HCT116 (cell line): ENCODE data around the gene FLVCR1.

ENCODE experiments used
- ATF3 ChIP-seq: IDR thresholded peaks from 2 replicates; pipeline ENCODE4 v1.6.1; 2012
- CEBPB ChIP-seq: IDR thresholded peaks from 2 replicates; pipeline ENCODE4 v1.6.1; 2012; ENCODE audit warnings: low read depth
- EZH2 ChIP-seq: fragments of 200-600 bp; sonication (generic); IDR thresholded peaks from 2 replicates; pipeline ENCODE4 v1.6.1; 2017; ENCODE audit warnings: antibody characterized with exemption, mixed run types
- EZH2phosphoT487 ChIP-seq: fragments of 200-600 bp; IDR thresholded peaks from 2 replicates; pipeline ENCODE4 v1.6.1; 2018; ENCODE audit warnings: antibody characterized with exemption, borderline replicate concordance
- POLR2A ChIP-seq: IDR thresholded peaks from 2 replicates; pipeline ENCODE4 v1.7.0; 2011; ENCODE audit warnings: borderline replicate concordance; ENCODE audit not compliant: insufficient read depth, insufficient read length; ENCODE audit errors: extremely low read depth
- POLR2AphosphoS5 ChIP-seq: IDR thresholded peaks from 2 replicates; pipeline ENCODE4 v1.6.1; 2011; ENCODE audit warnings: mild to moderate bottlenecking, low read depth, low read length, moderate library complexity
- RAD21 ChIP-seq: IDR thresholded peaks from 2 replicates; pipeline ENCODE4 v1.6.1; 2012; ENCODE audit warnings: low read depth, mild to moderate bottlenecking
- REST ChIP-seq: IDR thresholded peaks from 2 replicates; pipeline ENCODE4 v1.6.1; 2012; ENCODE audit warnings: low read depth
- SIN3A ChIP-seq: IDR thresholded peaks from 2 replicates; pipeline ENCODE4 v1.6.1; 2012; ENCODE audit warnings: low read depth
- SP1 ChIP-seq: IDR thresholded peaks from 2 replicates; pipeline ENCODE4 v1.6.1; 2012; ENCODE audit warnings: low read depth
- SRF ChIP-seq: IDR thresholded peaks from 2 replicates; pipeline ENCODE4 v1.6.1; 2012; ENCODE audit warnings: low read depth
- ZBTB33 ChIP-seq: IDR thresholded peaks from 2 replicates; pipeline ENCODE4 v1.6.1; 2011; ENCODE audit warnings: mild to moderate bottlenecking, low read length, moderate library complexity; ENCODE audit not compliant: insufficient replicate concordance; ENCODE audit errors: extremely low read depth
- TF ChIP-seq, protein P1 (sequence below), 3 experiments: fragments of 200-600 bp in 1 of 3; sonication (generic) in 1 of 3; IDR thresholded peaks in 2 of 3; conservative IDR thresholded peaks in 1 of 3; 2 replicates each; pipeline ENCODE4 v1.5.1; 2012 to 2017; ENCODE audit warnings: low read depth in 2 of 3, low read length in 2 of 3, antibody characterized with exemption in 1 of 3, borderline replicate concordance in 1 of 3, control low read depth in 1 of 3, mild to moderate bottlenecking in 1 of 3, mixed read lengths in 1 of 3, mixed run types in 1 of 3, moderate library complexity in 1 of 3; ENCODE audit not compliant: insufficient read depth in 1 of 3
- TF ChIP-seq, protein P2 (sequence below): IDR thresholded peaks from 2 replicates; pipeline ENCODE4 v1.6.1; 2012

GRCh38 chr1:212852105-212852688 lies 5.9 kb upstream of the FLVCR1 start:
- TF ChIP-seq, protein P1, sequence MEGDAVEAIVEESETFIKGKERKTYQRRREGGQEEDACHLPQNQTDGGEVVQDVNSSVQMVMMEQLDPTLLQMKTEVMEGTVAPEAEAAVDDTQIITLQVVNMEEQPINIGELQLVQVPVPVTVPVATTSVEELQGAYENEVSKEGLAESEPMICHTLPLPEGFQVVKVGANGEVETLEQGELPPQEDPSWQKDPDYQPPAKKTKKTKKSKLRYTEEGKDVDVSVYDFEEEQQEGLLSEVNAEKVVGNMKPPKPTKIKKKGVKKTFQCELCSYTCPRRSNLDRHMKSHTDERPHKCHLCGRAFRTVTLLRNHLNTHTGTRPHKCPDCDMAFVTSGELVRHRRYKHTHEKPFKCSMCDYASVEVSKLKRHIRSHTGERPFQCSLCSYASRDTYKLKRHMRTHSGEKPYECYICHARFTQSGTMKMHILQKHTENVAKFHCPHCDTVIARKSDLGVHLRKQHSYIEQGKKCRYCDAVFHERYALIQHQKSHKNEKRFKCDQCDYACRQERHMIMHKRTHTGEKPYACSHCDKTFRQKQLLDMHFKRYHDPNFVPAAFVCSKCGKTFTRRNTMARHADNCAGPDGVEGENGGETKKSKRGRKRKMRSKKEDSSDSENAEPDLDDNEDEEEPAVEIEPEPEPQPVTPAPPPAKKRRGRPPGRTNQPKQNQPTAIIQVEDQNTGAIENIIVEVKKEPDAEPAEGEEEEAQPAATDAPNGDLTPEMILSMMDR (IDR thresholded peaks at IDR 0.05 in 2 of 3, conservative IDR thresholded peaks at IDR 0.05 in 1 of 3; ENCODE audit: borderline replicate concordance in 1 of 3, insufficient read depth in 1 of 3, low read depth in 2 of 3, low read length in 2 of 3), result no peak
- TF ChIP-seq SIN3A, result no peak
- TF ChIP-seq REST, result no peak
- no peak for TF ChIP-seq EZH2phosphoT487
- TF ChIP-seq ATF3, result no peak
- no peak for TF ChIP-seq POLR2A
- TF ChIP-seq EZH2, result no peak
- TF ChIP-seq, protein P2, sequence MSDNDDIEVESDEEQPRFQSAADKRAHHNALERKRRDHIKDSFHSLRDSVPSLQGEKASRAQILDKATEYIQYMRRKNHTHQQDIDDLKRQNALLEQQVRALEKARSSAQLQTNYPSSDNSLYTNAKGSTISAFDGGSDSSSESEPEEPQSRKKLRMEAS, result no peak
- TF ChIP-seq CEBPB, result no peak
- no peak for TF ChIP-seq POLR2AphosphoS5
- no peak for TF ChIP-seq RAD21
- no peak for TF ChIP-seq SRF
- no peak for TF ChIP-seq ZBTB33
- no peak for TF ChIP-seq SP1
